Astrocyte of the cerebellum (primary cell): ENCODE measurements around the gene UBE2J1.

Source experiments
- DNase-seq: peaks from one replicate; pipeline ENCODE4 v3.0.0-alpha.2; 2011; ENCODE audit warnings: low read depth
- H3K4me3 ChIP-seq: 2 replicates; pipeline ENCODE4 v1.5.1; 2011; ENCODE audit warnings: mild to moderate bottlenecking, low read depth, low read length, moderate library complexity
- in situ Hi-C: cut with HindIII; loops from 2 replicates; pipeline ENCODE4 v1.10.0; 2017; ENCODE audit warnings: low sequenced_read_pairs
- TF ChIP-seq, protein P1 (sequence below): IDR thresholded peaks from 2 replicates; pipeline ENCODE4 v1.5.1; 2012; ENCODE audit warnings: low read length, low read depth, moderate library complexity, mild to moderate bottlenecking; ENCODE audit errors: missing control alignments

Gene UBE2J1

DNA sequence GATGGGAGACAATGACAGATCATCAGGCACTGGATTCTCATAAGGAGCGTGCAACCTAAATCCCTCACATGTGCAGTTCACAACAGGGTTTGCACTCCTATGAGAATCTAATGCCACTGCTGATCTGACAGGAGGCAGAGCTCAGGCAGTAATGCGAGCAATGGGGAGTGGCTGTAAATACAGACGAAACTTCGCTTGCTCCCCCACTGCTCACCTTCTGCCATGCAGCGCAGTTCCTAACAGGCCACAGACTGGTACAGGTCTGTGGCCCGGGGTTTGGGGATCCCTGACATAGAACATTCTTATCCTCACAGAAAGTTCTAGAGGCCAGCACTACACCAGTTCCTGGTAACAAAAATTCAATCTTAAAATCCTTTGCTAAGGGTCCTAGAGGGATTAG is 36.3 kb upstream of the UBE2J1 start:
- in situ Hi-C loops, result no loop called here
- TF ChIP-seq, protein P1, sequence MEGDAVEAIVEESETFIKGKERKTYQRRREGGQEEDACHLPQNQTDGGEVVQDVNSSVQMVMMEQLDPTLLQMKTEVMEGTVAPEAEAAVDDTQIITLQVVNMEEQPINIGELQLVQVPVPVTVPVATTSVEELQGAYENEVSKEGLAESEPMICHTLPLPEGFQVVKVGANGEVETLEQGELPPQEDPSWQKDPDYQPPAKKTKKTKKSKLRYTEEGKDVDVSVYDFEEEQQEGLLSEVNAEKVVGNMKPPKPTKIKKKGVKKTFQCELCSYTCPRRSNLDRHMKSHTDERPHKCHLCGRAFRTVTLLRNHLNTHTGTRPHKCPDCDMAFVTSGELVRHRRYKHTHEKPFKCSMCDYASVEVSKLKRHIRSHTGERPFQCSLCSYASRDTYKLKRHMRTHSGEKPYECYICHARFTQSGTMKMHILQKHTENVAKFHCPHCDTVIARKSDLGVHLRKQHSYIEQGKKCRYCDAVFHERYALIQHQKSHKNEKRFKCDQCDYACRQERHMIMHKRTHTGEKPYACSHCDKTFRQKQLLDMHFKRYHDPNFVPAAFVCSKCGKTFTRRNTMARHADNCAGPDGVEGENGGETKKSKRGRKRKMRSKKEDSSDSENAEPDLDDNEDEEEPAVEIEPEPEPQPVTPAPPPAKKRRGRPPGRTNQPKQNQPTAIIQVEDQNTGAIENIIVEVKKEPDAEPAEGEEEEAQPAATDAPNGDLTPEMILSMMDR, result no peak
- no peak overlapping the region for H3K4me3 ChIP-seq
- DNase-seq, result no peak

DNA sequence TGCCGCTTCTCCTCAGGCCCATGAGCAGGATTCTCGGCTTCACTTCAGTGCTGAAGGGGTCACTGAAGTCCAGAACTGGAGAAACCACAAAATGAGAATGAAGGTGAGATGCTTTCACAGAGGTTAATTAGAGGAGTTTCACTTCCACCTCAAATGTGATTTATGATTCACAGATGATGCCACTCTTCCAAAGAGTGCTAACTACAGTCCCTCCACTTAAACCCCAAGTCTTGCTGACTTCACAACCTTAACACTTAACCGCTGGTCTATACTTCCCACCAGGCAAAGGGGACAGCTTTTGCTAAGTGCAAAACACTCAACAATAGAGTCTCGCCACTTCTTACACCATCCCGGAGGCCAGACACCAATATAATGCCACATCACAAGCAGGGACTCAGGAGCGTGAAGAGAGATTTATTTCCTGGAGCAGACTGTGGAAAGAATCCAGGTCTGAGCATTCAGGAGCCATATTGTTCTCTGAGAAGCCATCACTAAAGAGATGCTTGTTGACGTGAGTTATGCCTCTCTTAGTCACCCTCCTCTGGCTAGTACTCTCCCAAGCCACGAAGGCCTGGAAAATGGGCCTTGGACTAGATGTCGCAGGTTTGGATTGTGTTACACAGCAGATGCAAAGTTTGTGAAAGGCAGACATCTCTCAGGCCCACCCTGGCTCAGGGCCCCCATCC is 35.1 kb upstream of the UBE2J1 start:
- in situ Hi-C loops, result no loop called here
- no peak overlapping the region for H3K4me3 ChIP-seq
- DNase-seq, result no peak
- TF ChIP-seq, protein P1, result no peak

DNA sequence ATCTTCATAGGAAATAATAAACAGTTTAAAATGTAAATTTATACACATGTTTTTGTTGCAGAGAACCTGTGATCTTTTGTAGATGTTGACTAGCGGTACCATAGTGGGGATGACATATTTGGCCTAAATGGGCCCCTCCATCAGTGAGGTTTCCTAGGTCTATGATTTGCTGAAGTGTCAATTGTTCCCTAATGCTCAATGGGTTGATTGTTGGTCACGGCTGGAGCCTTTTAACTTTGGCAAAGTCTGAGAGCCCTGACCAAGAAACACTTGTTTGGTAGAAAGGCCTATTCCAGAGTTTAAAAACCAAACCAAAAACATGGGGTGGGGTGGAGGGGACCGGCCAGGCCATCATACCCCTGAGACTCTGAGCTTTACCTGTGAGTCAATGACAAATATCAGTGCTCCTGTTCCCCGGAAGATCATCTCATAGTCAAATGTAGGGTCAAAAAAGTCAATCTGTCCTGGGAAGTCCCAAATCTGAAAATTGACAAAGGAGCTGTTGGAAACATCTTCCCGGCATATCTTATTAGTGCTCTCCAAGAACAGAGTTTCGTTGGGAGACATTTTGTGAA is 34.5 kb upstream of the UBE2J1 start:
- in situ Hi-C loops, result no loop called here
- TF ChIP-seq, protein P1, result no peak
- DNase-seq, result no peak
- H3K4me3 ChIP-seq, result no peak overlapping the region

DNA sequence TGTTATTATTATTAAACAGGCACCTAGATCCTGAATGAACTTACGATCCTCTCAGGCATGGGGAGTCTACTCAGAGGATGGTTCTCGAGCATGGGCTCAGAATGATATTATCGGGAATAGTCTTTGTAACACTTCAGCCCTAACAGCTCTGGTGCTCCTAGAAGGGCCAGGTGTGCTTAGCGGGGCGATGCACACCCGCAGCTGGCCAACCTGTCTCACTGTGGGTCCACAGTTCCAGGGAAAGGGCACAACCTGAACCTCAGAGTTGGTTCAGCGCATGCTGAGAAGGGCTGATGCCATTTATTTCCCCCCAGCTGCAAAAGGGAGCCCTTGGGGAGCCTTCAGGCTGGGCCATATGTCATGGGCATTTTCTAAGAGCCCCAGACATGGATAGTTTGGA is 33.3 kb upstream of the UBE2J1 start:
- no peak for DNase-seq
- H3K4me3 ChIP-seq, result no peak overlapping the region
- TF ChIP-seq, protein P1, result no peak
- in situ Hi-C loops, result no loop called here

DNA sequence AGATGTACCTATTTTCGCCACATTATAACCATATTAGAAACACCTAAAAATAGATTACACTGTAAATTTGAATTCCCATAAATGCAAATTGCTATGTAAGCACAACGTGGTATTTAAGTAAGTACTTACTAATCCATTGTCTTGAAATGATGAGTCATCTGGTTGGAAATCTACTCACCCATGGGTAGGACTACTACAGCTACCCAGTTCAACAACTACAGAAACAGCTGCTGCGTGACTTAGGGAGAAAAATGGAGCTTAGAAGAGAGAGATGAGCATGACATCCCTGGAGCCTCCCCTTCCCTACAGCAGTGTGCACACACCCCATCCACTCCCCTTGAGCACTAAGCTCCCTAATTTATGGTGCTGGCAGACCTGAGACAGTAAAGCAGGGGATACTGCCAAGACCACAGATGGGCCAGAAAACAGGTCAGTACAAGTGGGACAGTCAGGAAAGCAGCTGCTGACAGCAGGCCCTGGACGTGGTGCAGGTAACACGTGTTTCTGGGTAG is 32.7 kb upstream of the UBE2J1 start:
- TF ChIP-seq, protein P1, result no peak
- no peak for DNase-seq
- H3K4me3 ChIP-seq, result no peak overlapping the region
- in situ Hi-C loops, result no loop called here

DNA sequence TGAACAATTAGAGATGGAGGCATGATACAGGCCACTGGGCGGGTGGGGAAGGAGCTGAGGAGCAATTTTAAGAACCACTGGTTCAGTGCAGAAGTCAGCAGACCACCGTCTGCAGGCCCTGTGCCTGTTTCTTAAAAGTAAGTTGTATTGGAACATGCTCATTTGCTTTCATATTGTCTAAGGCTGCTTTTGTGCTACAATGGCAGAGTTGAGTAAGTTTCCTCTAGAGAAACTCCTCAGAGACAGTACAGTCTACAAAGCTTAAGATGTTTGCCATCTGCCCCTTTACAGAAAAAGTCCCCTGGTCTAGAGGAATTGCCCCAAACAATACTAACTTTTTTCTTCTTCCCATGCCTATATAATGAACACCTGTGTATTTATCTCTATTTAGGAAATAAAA is 28.5 kb upstream of the UBE2J1 start:
- in situ Hi-C loops, result no loop called here
- DNase-seq, result no peak
- TF ChIP-seq, protein P1, result no peak
- H3K4me3 ChIP-seq, result no peak overlapping the region
